GM23338 (cell line): ENCODE data around the gene SUN5. TPM values are rescaled to one million over a fixed set of nuclear protein-coding genes. Genes with fewer than 3 reads are reported as not detected.

Source experiments
- ATAC-seq: fragments of 200-7000 bp; cut with Tn5 transposase; 3 replicates; pipeline ENCODE4 v1.9.1; 2020
- DNase-seq: peaks from one replicate; pipeline ENCODE4 v3.0.0-alpha.2; 2015; ENCODE audit warnings: low spot score
- H2AFZ ChIP-seq: fragments of 200-600 bp; sonication (generic); 2 replicates; pipeline ENCODE4 v1.8.0; 2016; ENCODE audit warnings: antibody characterized with exemption, mild to moderate bottlenecking, moderate library complexity
- H3F3A ChIP-seq: fragments of 200-600 bp; sonication (generic); replicated peaks from 2 replicates; pipeline ENCODE4 v1.8.0; 2017; ENCODE audit warnings: antibody characterized with exemption, mixed run types, low read depth
- H3K27ac ChIP-seq: fragments of 200-600 bp; sonication (generic); 2 replicates; pipeline ENCODE4 v1.6.1; 2016; ENCODE audit warnings: low read depth
- H3K27me3 ChIP-seq: fragments of 200-600 bp; sonication (generic); 2 replicates; pipeline ENCODE4 v1.8.0; 2016; ENCODE audit warnings: mild to moderate bottlenecking, mixed run types, moderate library complexity; ENCODE audit not compliant: insufficient read depth
- H3K36me3 ChIP-seq: fragments of 200-600 bp; sonication (generic); 2 replicates; pipeline ENCODE4 v1.8.0; 2016; ENCODE audit warnings: mild to moderate bottlenecking; ENCODE audit not compliant: insufficient read depth
- H3K4me1 ChIP-seq: fragments of 200-600 bp; sonication (generic); 2 replicates; pipeline ENCODE4 v1.8.0; 2016; ENCODE audit warnings: mild to moderate bottlenecking, moderate library complexity; ENCODE audit not compliant: insufficient read depth
- H3K4me2 ChIP-seq: fragments of 200-600 bp; sonication (generic); 2 replicates; pipeline ENCODE4 v1.7.1; 2017; ENCODE audit warnings: mixed run types
- H3K4me3 ChIP-seq: fragments of 200-600 bp; sonication (generic); 2 replicates; pipeline ENCODE4 v1.6.1; 2016; ENCODE audit warnings: mixed run types
- H3K79me2 ChIP-seq: fragments of 200-600 bp; sonication (generic); replicated peaks from 2 replicates; pipeline ENCODE4 v1.8.0; 2017; ENCODE audit warnings: mild to moderate bottlenecking; ENCODE audit not compliant: insufficient read depth
- H3K9me2 ChIP-seq: fragments of 200-600 bp; sonication (generic); 2 replicates; pipeline ENCODE4 v1.8.0; 2017; ENCODE audit not compliant: insufficient read depth
- H4K20me1 ChIP-seq: fragments of 200-600 bp; sonication (generic); replicated peaks from 2 replicates; pipeline ENCODE4 v1.8.0; 2017; ENCODE audit warnings: mild to moderate bottlenecking; ENCODE audit not compliant: insufficient read depth
- H3K27ac Mint-ChIP-seq: 2 replicates; pipeline ENCODE4 v1.8.0; 2020; ENCODE audit warnings: inconsistent platforms, mild to moderate bottlenecking, moderate library complexity, mixed read lengths
- H3K27me3 Mint-ChIP-seq: 3 replicates; pipeline ENCODE4 v1.8.0; 2022; ENCODE audit warnings: low read depth, mild to moderate bottlenecking, moderate library complexity, mixed read lengths, inconsistent platforms; ENCODE audit not compliant: insufficient read depth, poor library complexity
- H3K36me3 Mint-ChIP-seq: 3 replicates; pipeline ENCODE4 v1.8.0; 2021; ENCODE audit warnings: low read depth, mild to moderate bottlenecking, inconsistent platforms, moderate library complexity, mixed read lengths
- H3K4me1 Mint-ChIP-seq: 3 replicates; pipeline ENCODE4 v1.8.0; 2020; ENCODE audit warnings: mild to moderate bottlenecking, inconsistent platforms, mixed read lengths
- H3K4me3 Mint-ChIP-seq: 3 replicates; pipeline ENCODE4 v1.8.0; 2021; ENCODE audit warnings: moderate library complexity, mild to moderate bottlenecking, inconsistent platforms, mixed read lengths
- H3K9me3 Mint-ChIP-seq: 3 replicates; pipeline ENCODE4 v1.8.0; 2020; ENCODE audit warnings: moderate library complexity, mild to moderate bottlenecking, inconsistent platforms, mixed read lengths
- EZH2 ChIP-seq: fragments of 200-600 bp; sonication (generic); IDR thresholded peaks from one replicate; pipeline ENCODE4 v1.8.0; 2017; ENCODE audit warnings: antibody characterized with exemption, mild to moderate bottlenecking, low read depth; ENCODE audit not compliant: unreplicated experiment
- EZH2phosphoT487 ChIP-seq: fragments of 200-600 bp; sonication (generic); IDR thresholded peaks from one replicate; pipeline ENCODE4 v1.8.1; 2018; ENCODE audit warnings: antibody characterized with exemption; ENCODE audit not compliant: unreplicated experiment
- JUNB ChIP-seq: IDR thresholded peaks from one replicate; pipeline ENCODE4 v1.6.1; 2016; ENCODE audit warnings: antibody characterized with exemption; ENCODE audit not compliant: unreplicated experiment
- POLR2AphosphoS5 ChIP-seq: IDR thresholded peaks from 2 replicates; pipeline ENCODE4 v1.6.1; 2016; ENCODE audit warnings: antibody characterized with exemption, low read depth
- ZNF114 ChIP-seq: fragments of 250-450 bp; sonication (Bioruptor Pico); IDR thresholded peaks from 2 replicates; pipeline ENCODE4 v1.5.0; 2020; ENCODE audit warnings: mild to moderate bottlenecking, moderate library complexity
- ZNF462 ChIP-seq: fragments of 250-450 bp; sonication (Bioruptor Pico); IDR thresholded peaks from 2 replicates; pipeline ENCODE4 v1.5.0; 2020; ENCODE audit warnings: mild to moderate bottlenecking, moderate library complexity
- polyA plus RNA-seq: library from polyadenylated mRNA; unstranded; fragments of >200 nt; fragmentation: Nextera tagmentation; extraction: Ambion mirVana; gene quantifications from 2 replicates; pipeline ENCODE4 v1.2.1, GENCODE V29; 2016
- total RNA-seq: library from RNA; depleted of rRNA; stranded (reverse); fragments of >200 nt; shearing (Covaris generic); gene quantifications from 2 replicates; pipeline ENCODE4 v1.2.3, GENCODE V29; 2014
- TF ChIP-seq, protein P1 (sequence below): IDR thresholded peaks from one replicate; pipeline ENCODE4 v1.6.1; 2018; ENCODE audit warnings: antibody characterized with exemption; ENCODE audit not compliant: unreplicated experiment
- TF ChIP-seq, protein P2 (sequence below), 2 experiments: fragments of 200-600 bp in 1 of 2; sonication (generic) in 1 of 2; conservative IDR thresholded peaks; 2 replicates each; pipeline versions ENCODE4 v1.5.1 to v1.6.1; 2016 to 2017; ENCODE audit warnings: antibody characterized with exemption in 2 of 2, low read depth in 2 of 2, mild to moderate bottlenecking in 2 of 2, moderate library complexity in 1 of 2

The SUN5 gene
- total and polyA plus RNA-seq, 2 experiments from 2014 or later: not detected

DNA sequence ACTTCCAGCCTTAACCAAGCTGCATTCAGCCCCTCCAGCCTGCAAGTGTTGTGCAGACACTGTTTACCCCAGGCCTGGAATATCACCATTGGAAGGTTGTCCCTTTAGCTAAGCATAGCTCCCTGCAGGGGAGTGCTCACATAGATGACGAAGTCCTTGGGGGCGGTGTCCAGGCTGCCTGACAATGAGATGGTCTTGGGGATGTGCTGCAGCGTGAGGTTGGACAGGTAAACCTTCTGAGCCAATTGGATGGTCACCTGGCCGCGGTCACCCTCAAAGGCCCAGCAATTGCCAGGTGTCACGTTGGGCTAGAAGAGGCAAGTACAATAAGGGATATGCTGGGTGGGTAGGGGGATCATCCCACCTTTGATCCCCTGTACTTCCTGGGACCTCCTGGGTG is 18.6 kb downstream of the SUN5 start (continued):
- TF ChIP-seq ZNF462 (CRISPR knock-in tag): no peak
- TF ChIP-seq, protein P1, sequence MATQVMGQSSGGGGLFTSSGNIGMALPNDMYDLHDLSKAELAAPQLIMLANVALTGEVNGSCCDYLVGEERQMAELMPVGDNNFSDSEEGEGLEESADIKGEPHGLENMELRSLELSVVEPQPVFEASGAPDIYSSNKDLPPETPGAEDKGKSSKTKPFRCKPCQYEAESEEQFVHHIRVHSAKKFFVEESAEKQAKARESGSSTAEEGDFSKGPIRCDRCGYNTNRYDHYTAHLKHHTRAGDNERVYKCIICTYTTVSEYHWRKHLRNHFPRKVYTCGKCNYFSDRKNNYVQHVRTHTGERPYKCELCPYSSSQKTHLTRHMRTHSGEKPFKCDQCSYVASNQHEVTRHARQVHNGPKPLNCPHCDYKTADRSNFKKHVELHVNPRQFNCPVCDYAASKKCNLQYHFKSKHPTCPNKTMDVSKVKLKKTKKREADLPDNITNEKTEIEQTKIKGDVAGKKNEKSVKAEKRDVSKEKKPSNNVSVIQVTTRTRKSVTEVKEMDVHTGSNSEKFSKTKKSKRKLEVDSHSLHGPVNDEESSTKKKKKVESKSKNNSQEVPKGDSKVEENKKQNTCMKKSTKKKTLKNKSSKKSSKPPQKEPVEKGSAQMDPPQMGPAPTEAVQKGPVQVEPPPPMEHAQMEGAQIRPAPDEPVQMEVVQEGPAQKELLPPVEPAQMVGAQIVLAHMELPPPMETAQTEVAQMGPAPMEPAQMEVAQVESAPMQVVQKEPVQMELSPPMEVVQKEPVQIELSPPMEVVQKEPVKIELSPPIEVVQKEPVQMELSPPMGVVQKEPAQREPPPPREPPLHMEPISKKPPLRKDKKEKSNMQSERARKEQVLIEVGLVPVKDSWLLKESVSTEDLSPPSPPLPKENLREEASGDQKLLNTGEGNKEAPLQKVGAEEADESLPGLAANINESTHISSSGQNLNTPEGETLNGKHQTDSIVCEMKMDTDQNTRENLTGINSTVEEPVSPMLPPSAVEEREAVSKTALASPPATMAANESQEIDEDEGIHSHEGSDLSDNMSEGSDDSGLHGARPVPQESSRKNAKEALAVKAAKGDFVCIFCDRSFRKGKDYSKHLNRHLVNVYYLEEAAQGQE: no peak

DNA sequence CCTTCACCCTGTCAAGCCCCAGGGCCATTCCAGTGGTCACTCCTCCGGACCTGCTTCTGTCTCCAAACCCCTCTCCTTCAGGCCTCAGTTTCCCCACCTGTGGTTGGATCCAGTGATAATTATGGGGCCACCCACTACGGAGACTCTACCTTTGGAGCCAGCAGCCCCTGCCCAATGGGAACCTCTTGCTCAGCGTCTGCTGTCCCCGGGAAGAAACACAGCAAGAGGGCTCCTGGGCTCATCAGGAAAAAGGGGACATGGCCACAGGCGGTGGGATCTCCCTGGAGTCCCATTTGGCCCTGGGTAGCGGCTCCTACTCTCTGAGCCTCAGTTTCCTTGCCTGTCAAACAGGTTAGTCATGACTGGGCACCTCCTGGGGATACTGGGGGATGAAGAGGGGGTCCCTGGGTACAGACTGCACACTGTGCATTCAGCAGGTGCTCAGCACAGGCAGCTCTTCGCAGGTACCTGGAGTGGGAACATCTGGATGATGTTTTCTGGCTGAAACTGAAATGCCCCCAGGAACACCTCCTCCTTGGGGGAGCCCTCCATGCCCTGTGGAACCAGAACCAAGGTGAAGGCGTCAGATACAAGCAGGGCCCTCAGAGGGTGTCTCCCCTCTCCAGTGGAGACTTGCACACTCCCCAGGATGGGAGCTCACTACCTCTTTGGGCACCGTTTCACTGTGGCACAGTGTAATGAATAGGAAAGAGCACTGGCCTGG is 19.4 kb downstream of the SUN5 start:
- Histone ChIP-seq H3F3A (no peaks in the 10 kb centered on the region), H3K27ac (no peak overlapping the region)
- ATAC-seq: no peak
- TF ChIP-seq JUNB: no peak
- no peak for TF ChIP-seq EZH2phosphoT487
- no peak for TF ChIP-seq POLR2AphosphoS5
- TF ChIP-seq ZNF114 (CRISPR knock-in tag): no peak
- TF ChIP-seq, protein P2, sequence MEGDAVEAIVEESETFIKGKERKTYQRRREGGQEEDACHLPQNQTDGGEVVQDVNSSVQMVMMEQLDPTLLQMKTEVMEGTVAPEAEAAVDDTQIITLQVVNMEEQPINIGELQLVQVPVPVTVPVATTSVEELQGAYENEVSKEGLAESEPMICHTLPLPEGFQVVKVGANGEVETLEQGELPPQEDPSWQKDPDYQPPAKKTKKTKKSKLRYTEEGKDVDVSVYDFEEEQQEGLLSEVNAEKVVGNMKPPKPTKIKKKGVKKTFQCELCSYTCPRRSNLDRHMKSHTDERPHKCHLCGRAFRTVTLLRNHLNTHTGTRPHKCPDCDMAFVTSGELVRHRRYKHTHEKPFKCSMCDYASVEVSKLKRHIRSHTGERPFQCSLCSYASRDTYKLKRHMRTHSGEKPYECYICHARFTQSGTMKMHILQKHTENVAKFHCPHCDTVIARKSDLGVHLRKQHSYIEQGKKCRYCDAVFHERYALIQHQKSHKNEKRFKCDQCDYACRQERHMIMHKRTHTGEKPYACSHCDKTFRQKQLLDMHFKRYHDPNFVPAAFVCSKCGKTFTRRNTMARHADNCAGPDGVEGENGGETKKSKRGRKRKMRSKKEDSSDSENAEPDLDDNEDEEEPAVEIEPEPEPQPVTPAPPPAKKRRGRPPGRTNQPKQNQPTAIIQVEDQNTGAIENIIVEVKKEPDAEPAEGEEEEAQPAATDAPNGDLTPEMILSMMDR (conservative IDR thresholded peaks at IDR 0.05; ENCODE audit: low read depth in 2 of 2): no peak
- TF ChIP-seq, protein P1: no peak
- no peak for TF ChIP-seq EZH2

More for the DNA sequence above, 19.4 kb downstream of the SUN5 start:
- H3K27me3 Mint-ChIP-seq: peaks cover 12% of the 10 kb centered on the region
- no peak overlapping the region for H3K4me3 Mint-ChIP-seq
- H4K20me1 ChIP-seq: no peaks in the 10 kb centered on the region
- no peaks in the 10 kb centered on the region for H3K36me3 ChIP-seq
- no peaks in the 10 kb centered on the region for H3K9me3 Mint-ChIP-seq
- no peak overlapping the region for H3K4me3 ChIP-seq
- no peak overlapping the region for H3K4me2 ChIP-seq
- H3K27me3 ChIP-seq: no peaks in the 10 kb centered on the region
- DNase-seq: no peak
- H3K4me1 ChIP-seq: no peaks in the 10 kb centered on the region
- 0 out of 2 replicates have a peak overlapping the region, but pooled peaks have one; percentile 56 for H2AFZ ChIP-seq
- no peak overlapping the region for H3K27ac Mint-ChIP-seq
- no peaks in the 10 kb centered on the region for H3K9me2 ChIP-seq
- H3K36me3 Mint-ChIP-seq: no peaks in the 10 kb centered on the region
- no peaks in the 10 kb centered on the region; the same call in 2 of the 3 replicates for H3K4me1 Mint-ChIP-seq
- no peaks in the 10 kb centered on the region for H3K79me2 ChIP-seq
